H9 (cell line): ENCODE results near the gene UMOD. TPM values are rescaled to one million over a fixed set of nuclear protein-coding genes. Genes with fewer than 3 reads are reported as not detected.

Source experiments
- DNase-seq: peaks from one replicate; pipeline ENCODE4 v3.0.0-alpha.2; 2017
- H2AFZ ChIP-seq: one replicate; pipeline ENCODE4 v1.6.1; 2013; ENCODE audit warnings: mild to moderate bottlenecking, low read length, control low read depth, moderate library complexity
- H2AK5ac ChIP-seq: 2 replicates; pipeline ENCODE4 v1.6.1; 2013; ENCODE audit warnings: low read length, control low read depth, mixed read lengths; ENCODE audit not compliant: insufficient read length
- H2BK120ac ChIP-seq: one replicate; pipeline ENCODE4 v1.6.1; 2013; ENCODE audit warnings: low read depth, mild to moderate bottlenecking, low read length, control low read depth, inconsistent platforms; ENCODE audit not compliant: poor library complexity, severe bottlenecking
- H2BK12ac ChIP-seq: 2 replicates; pipeline ENCODE4 v1.6.1; 2013; ENCODE audit warnings: low read length, control low read depth, mixed read lengths, low read depth; ENCODE audit not compliant: insufficient read length
- H2BK15ac ChIP-seq: 2 replicates; pipeline ENCODE4 v1.6.1; 2013; ENCODE audit warnings: low read depth, low read length, control low read depth
- H2BK20ac ChIP-seq: one replicate; pipeline ENCODE4 v1.6.1; 2013; ENCODE audit warnings: low read depth, mild to moderate bottlenecking, low read length, control low read depth, inconsistent platforms; ENCODE audit not compliant: poor library complexity, severe bottlenecking
- H2BK5ac ChIP-seq: 2 replicates; pipeline ENCODE4 v1.6.1; 2013; ENCODE audit warnings: low read length, control low read depth, mixed read lengths; ENCODE audit not compliant: insufficient read length
- H3K14ac ChIP-seq: 2 replicates; pipeline ENCODE4 v1.6.1; 2013; ENCODE audit warnings: low read length, control low read depth; ENCODE audit not compliant: insufficient read depth
- H3K18ac ChIP-seq: 2 replicates; pipeline ENCODE4 v1.6.1; 2013; ENCODE audit warnings: low read depth, mild to moderate bottlenecking, mixed read lengths, low read length, control low read depth; ENCODE audit not compliant: insufficient read length
- H3K23ac ChIP-seq: 2 replicates; pipeline ENCODE4 v1.6.1; 2013; ENCODE audit warnings: low read length, control low read depth, mixed read lengths, low read depth; ENCODE audit not compliant: insufficient read length
- H3K23me2 ChIP-seq: 2 replicates; pipeline ENCODE4 v1.6.1; 2013; ENCODE audit warnings: low read depth, mild to moderate bottlenecking, mixed read lengths, low read length, control low read depth; ENCODE audit not compliant: insufficient read length, poor library complexity, severe bottlenecking
- H3K27ac ChIP-seq: 2 replicates; pipeline ENCODE4 v1.5.1; 2013; ENCODE audit warnings: low read length, control low read depth, mixed read lengths, low read depth; ENCODE audit not compliant: insufficient read length
- H3K27me3 ChIP-seq: 2 replicates; pipeline ENCODE4 v1.6.1; 2013; ENCODE audit warnings: low read length, control low read depth, inconsistent platforms; ENCODE audit not compliant: insufficient read depth
- H3K4ac ChIP-seq: 2 replicates; pipeline ENCODE4 v1.6.1; 2013; ENCODE audit warnings: low read depth, mild to moderate bottlenecking, control low read depth, inconsistent platforms, low read length, moderate library complexity
- H3K4me1 ChIP-seq: 2 replicates; pipeline ENCODE4 v1.6.1; 2013; ENCODE audit warnings: low read length, control low read depth, inconsistent platforms; ENCODE audit not compliant: insufficient read depth
- H3K4me2 ChIP-seq: 2 replicates; pipeline ENCODE4 v1.6.1; 2013; ENCODE audit warnings: low read length, control low read depth, mixed read lengths; ENCODE audit not compliant: insufficient read length, insufficient read depth
- H3K56ac ChIP-seq: 2 replicates; pipeline ENCODE4 v1.6.1; 2013; ENCODE audit warnings: low read depth, mild to moderate bottlenecking, mixed read lengths, low read length, control low read depth; ENCODE audit not compliant: insufficient read length
- H3K79me1 ChIP-seq: 2 replicates; pipeline ENCODE4 v1.6.1; 2013; ENCODE audit warnings: low read depth, mild to moderate bottlenecking, moderate library complexity, low read length, control low read depth, inconsistent platforms; ENCODE audit not compliant: insufficient read depth, poor library complexity, severe bottlenecking
- H3K79me2 ChIP-seq: 2 replicates; pipeline ENCODE4 v1.6.1; 2013; ENCODE audit warnings: low read length, control low read depth, inconsistent platforms; ENCODE audit not compliant: insufficient read depth
- H3K9ac ChIP-seq: 2 replicates; pipeline ENCODE4 v1.6.1; 2013; ENCODE audit warnings: low read length, control low read depth, mixed read lengths; ENCODE audit not compliant: insufficient read length; ENCODE audit errors: extremely low read depth
- H3K9me3 ChIP-seq: one replicate; pipeline ENCODE4 v1.6.1; 2013; ENCODE audit warnings: low read depth, low read length, inconsistent platforms; ENCODE audit not compliant: control insufficient read depth
- H3T11ph ChIP-seq: one replicate; pipeline ENCODE4 v1.6.1; 2013; ENCODE audit warnings: mild to moderate bottlenecking, low read length, control low read depth, inconsistent platforms
- H4K20me1 ChIP-seq: one replicate; pipeline ENCODE4 v1.6.1; 2013; ENCODE audit not compliant: control insufficient read depth, insufficient read length, insufficient read depth
- H4K5ac ChIP-seq: 2 replicates; pipeline ENCODE4 v1.6.1; 2013; ENCODE audit warnings: low read depth, mild to moderate bottlenecking, mixed read lengths, low read length, control low read depth; ENCODE audit not compliant: insufficient read length
- H4K8ac ChIP-seq: replicated peaks from 2 replicates; pipeline ENCODE4 v1.6.1; 2013; ENCODE audit warnings: low read length, control low read depth, mixed read lengths, low read depth; ENCODE audit not compliant: insufficient read length
- H4K91ac ChIP-seq: 2 replicates; pipeline ENCODE4 v1.6.1; 2013; ENCODE audit warnings: low read depth, mild to moderate bottlenecking, moderate library complexity, mixed read lengths, low read length, control low read depth; ENCODE audit not compliant: insufficient read length
- H3K27ac Mint-ChIP-seq, 3 experiments: 2 replicates in 2 of 3; 3 replicates in 1 of 3; pipeline ENCODE4 v1.8.0; 2020 to 2021; ENCODE audit warnings: mixed read lengths in 3 of 3, mild to moderate bottlenecking in 1 of 3, moderate library complexity in 1 of 3
- H3K27me3 Mint-ChIP-seq: 2 replicates; pipeline ENCODE4 v1.8.0; 2021; ENCODE audit warnings: low read depth, mild to moderate bottlenecking, moderate library complexity, mixed read lengths
- H3K36me3 Mint-ChIP-seq, 3 experiments: 2 replicates in 2 of 3; 3 replicates in 1 of 3; pipeline ENCODE4 v1.8.0; 2020 to 2021; ENCODE audit warnings: low read depth in 3 of 3, mixed read lengths in 3 of 3; ENCODE audit not compliant: insufficient read depth in 1 of 3
- H3K4me1 Mint-ChIP-seq, 2 experiments: 2 replicates each; pipeline ENCODE4 v1.8.0; 2020; ENCODE audit warnings: mixed read lengths in 2 of 2
- H3K4me3 Mint-ChIP-seq, 2 experiments: 2 replicates in 1 of 2; 3 replicates in 1 of 2; pipeline ENCODE4 v1.8.0; 2020 to 2021; ENCODE audit warnings: mild to moderate bottlenecking in 2 of 2, mixed read lengths in 2 of 2, moderate library complexity in 1 of 2
- H3K9me3 Mint-ChIP-seq, 2 experiments: 2 replicates in 1 of 2; 3 replicates in 1 of 2; pipeline ENCODE4 v1.8.0; 2020; ENCODE audit warnings: mild to moderate bottlenecking in 2 of 2, mixed read lengths in 2 of 2, moderate library complexity in 1 of 2
- WGBS: extraction: QIAGEN DNeasy Blood & Tissue Kit; methylation state at CpG from one replicate; pipeline ENCODE4 v1.1.7; 2013; ENCODE audit warnings: missing lambda C conversion rate, low lambda C conversion rate, mixed read lengths; ENCODE audit not compliant: insufficient read length; ENCODE audit errors: extremely low coverage; 5-methylcytosine and 5-hydroxymethylcytosine counted together
- total RNA-seq: library from RNA; stranded (reverse); gene quantifications from 2 replicates; pipeline ENCODE4 v1.2.1, GENCODE V29; 2021
- TF ChIP-seq, protein P1 (sequence below): fragments of 200-600 bp; sonication (generic); conservative IDR thresholded peaks from 3 replicates; pipeline ENCODE4 v1.8.0; 2021; ENCODE audit warnings: antibody characterized with exemption, mild to moderate bottlenecking

UMOD gene
- total RNA-seq, 1 experiment from 2014 or later, result not detected

GRCh38 chr16:20348365-20349185, 3.9 kb downstream of the UMOD start:
- no peak overlapping the region for H2BK20ac ChIP-seq
- WGBS, result no CpG with 5 or more reads among the region's 77 CpGs
- no peak overlapping the region for H2BK12ac ChIP-seq
- no peaks in the 10 kb centered on the region for H3K9me3 ChIP-seq
- H3K4me1 ChIP-seq, result no peaks in the 10 kb centered on the region
- no peaks in the 10 kb centered on the region for H3K23me2 ChIP-seq
- no peak overlapping the region for H3K56ac ChIP-seq
- no peak overlapping the region for H2BK15ac ChIP-seq
- no peak overlapping the region for H3K4ac ChIP-seq
- no peak overlapping the region for H3K27ac ChIP-seq
- Mint-ChIP-seq H3K9me3 (no peaks in the 10 kb centered on the region), H3K4me3 (no peak overlapping the region), H3K27ac (no peak overlapping the region), H3K36me3 (no peaks in the 10 kb centered on the region), H3K27me3 (no peaks in the 10 kb centered on the region; the same call in none of the 2 replicates), H3K4me1 (peaks cover 9 to 11% of the 10 kb centered on the region in 2 experiments)
- H3K4me2 ChIP-seq, result no peak overlapping the region
- H3K27me3 ChIP-seq, result no peaks in the 10 kb centered on the region
- no peak overlapping the region for H4K8ac ChIP-seq
- H2AK5ac ChIP-seq, result no peak overlapping the region
- H2AFZ ChIP-seq, result no peak overlapping the region
- no peak overlapping the region for H3K14ac ChIP-seq
- no peak overlapping the region for H4K5ac ChIP-seq
- no peak overlapping the region for H3K18ac ChIP-seq
- TF ChIP-seq, protein P1, sequence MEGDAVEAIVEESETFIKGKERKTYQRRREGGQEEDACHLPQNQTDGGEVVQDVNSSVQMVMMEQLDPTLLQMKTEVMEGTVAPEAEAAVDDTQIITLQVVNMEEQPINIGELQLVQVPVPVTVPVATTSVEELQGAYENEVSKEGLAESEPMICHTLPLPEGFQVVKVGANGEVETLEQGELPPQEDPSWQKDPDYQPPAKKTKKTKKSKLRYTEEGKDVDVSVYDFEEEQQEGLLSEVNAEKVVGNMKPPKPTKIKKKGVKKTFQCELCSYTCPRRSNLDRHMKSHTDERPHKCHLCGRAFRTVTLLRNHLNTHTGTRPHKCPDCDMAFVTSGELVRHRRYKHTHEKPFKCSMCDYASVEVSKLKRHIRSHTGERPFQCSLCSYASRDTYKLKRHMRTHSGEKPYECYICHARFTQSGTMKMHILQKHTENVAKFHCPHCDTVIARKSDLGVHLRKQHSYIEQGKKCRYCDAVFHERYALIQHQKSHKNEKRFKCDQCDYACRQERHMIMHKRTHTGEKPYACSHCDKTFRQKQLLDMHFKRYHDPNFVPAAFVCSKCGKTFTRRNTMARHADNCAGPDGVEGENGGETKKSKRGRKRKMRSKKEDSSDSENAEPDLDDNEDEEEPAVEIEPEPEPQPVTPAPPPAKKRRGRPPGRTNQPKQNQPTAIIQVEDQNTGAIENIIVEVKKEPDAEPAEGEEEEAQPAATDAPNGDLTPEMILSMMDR, result peak; percentile 68
- no peak overlapping the region for H3T11ph ChIP-seq
- H2BK120ac ChIP-seq, result no peak overlapping the region
- no peaks in the 10 kb centered on the region for H3K79me1 ChIP-seq
- H3K9ac ChIP-seq, result no peak overlapping the region
- no peak overlapping the region for H3K23ac ChIP-seq
- no peak overlapping the region for H2BK5ac ChIP-seq
- DNase-seq, result peak; percentile 91
- H4K91ac ChIP-seq, result no peak overlapping the region
- no peaks in the 10 kb centered on the region for H3K79me2 ChIP-seq
- H4K20me1 ChIP-seq, result no peaks in the 10 kb centered on the region
